GM21723 (cell line): ENCODE data around the gene DNAJC27.
"Not testable (repeated sequence)": the region's sequence is repeated elsewhere in the genome, so short reads cannot be mapped to it uniquely, and the experiment has no call there.

Experiments
- ATAC-seq: cut with Tn5 transposase; IDR thresholded peaks from one replicate; pipeline ENCODE4 v1.9.1; 2021; ENCODE audit warnings: mild to moderate bottlenecking, moderate library complexity; ENCODE audit not compliant: unreplicated experiment

The DNAJC27 gene

GRCh38 chr2:24971536-24972314, at the start of gene DNAJC27:
Gene DNAJC27 (minus strand): TSS chr2:24971955. CDS start chr2:24971904, 51 bp downstream.
- ATAC-seq, result peak; percentile 94

- no peak for ATAC-seq
Observed at GRCh38 chr2:25018681-25019080, 46.9 kb upstream of the DNAJC27 start.

- no peak for ATAC-seq
Observed at GRCh38 chr2:25014631-25015030, 42.9 kb upstream of the DNAJC27 start.

- not testable (repeated sequence) for ATAC-seq
Observed at GRCh38 chr2:25011342-25011741, 39.6 kb upstream of the DNAJC27 start.

GRCh38 chr2:25009954-25010353, 38.2 kb upstream of the DNAJC27 start:
- no peak for ATAC-seq

GRCh38 chr2:25002066-25002465, 30.3 kb upstream of the DNAJC27 start:
- ATAC-seq, result no peak

- no peak for ATAC-seq
Observed at GRCh38 chr2:25001325-25001637, 29.5 kb upstream of the DNAJC27 start.

GRCh38 chr2:25000503-25001324, 29.0 kb upstream of the DNAJC27 start:
- no peak for ATAC-seq

GRCh38 chr2:25000036-25000435, 28.3 kb upstream of the DNAJC27 start:
- no peak for ATAC-seq

- ATAC-seq, result not testable (repeated sequence)
Observed at GRCh38 chr2:24999097-24999496, 27.3 kb upstream of the DNAJC27 start.

- ATAC-seq, result no peak
Observed at GRCh38 chr2:24994146-24994724, 22.5 kb upstream of the DNAJC27 start.

- ATAC-seq, result no peak
Observed at GRCh38 chr2:24993406-24994145, 21.8 kb upstream of the DNAJC27 start.

- ATAC-seq, result no peak
Observed at GRCh38 chr2:24986372-24986771, 14.6 kb upstream of the DNAJC27 start.

GRCh38 chr2:24985511-24985910, 13.8 kb upstream of the DNAJC27 start:
- no peak for ATAC-seq

- ATAC-seq, result no peak
Observed at GRCh38 chr2:24984912-24985311, 13.2 kb upstream of the DNAJC27 start.

GRCh38 chr2:24981411-24982136, 9.8 kb upstream of the DNAJC27 start:
- no peak for ATAC-seq

- no peak for ATAC-seq
Observed at GRCh38 chr2:24978661-24979060, 6.9 kb upstream of the DNAJC27 start.

GRCh38 chr2:24977631-24978030, 5.9 kb upstream of the DNAJC27 start:
- ATAC-seq, result no peak

GRCh38 chr2:24973812-24974211, 2.1 kb upstream of the DNAJC27 start:
- no peak for ATAC-seq

- no peak for ATAC-seq
Observed at GRCh38 chr2:24972315-24972961, 683 bp upstream of the DNAJC27 start.
